ENCODE data around the gene FCRLB. TPM values are rescaled to one million over a fixed set of nuclear protein-coding genes. Genes with fewer than 3 reads are reported as not detected.

FCRLB gene
- total and polyA plus RNA-seq, 2 experiments from 2014 or later: 0.37 to 0.56 TPM

- Histone ChIP-seq H3K27ac (ENCODE audit: low read depth) (peak within 1 kb of the TSS; percentile 93), H4K20me1 (replicated peaks; ENCODE audit: insufficient read depth) (peaks cover 34% of the 10 kb centered on the region), H3K27me3 (ENCODE audit: insufficient read depth) (no peaks in the 10 kb centered on the region), H3F3A (replicated peaks; ENCODE audit: low read depth) (no peaks in the 10 kb centered on the region), H3K4me3 (peak within 1 kb of the TSS; percentile 82), H3K4me2 (peak within 1 kb of the TSS; percentile 72), H3K4me1 (ENCODE audit: insufficient read depth) (peaks cover 12% of the 10 kb centered on the region), H2AFZ (peak within 1 kb of the TSS; percentile 60), H3K9me2 (ENCODE audit: insufficient read depth) (no peaks in the 10 kb centered on the region), H3K79me2 (replicated peaks; ENCODE audit: insufficient read depth) (peaks cover 17% of the 10 kb centered on the region), H3K36me3 (ENCODE audit: insufficient read depth) (peaks cover 30% of the 10 kb centered on the region; the same call in 1 of the 2 replicates)
- H3K27me3 Mint-ChIP-seq (ENCODE audit: insufficient read depth, low read depth, poor library complexity): peaks cover 3% of the 10 kb centered on the region
- DNase-seq (ENCODE audit: low spot score) (peak; percentile 97), ATAC-seq (peak; percentile 96)
- peak within 1 kb of the TSS; percentile 99 for H3K27ac Mint-ChIP-seq
- H3K4me3 Mint-ChIP-seq: peak within 1 kb of the TSS; percentile 99
- TF ChIP-seq ZNF114 (CRISPR knock-in tag; IDR thresholded peaks at IDR 0.05): no peak
- no peak for TF ChIP-seq NANOG (IDR thresholded peaks at IDR 0.05; ENCODE audit: borderline replicate concordance)
- TF ChIP-seq POLR2AphosphoS5 (IDR thresholded peaks at IDR 0.05; ENCODE audit: low read depth): peak; percentile 91
- no peak for TF ChIP-seq JUNB (IDR thresholded peaks at IDR 0.05; ENCODE audit: unreplicated experiment)
- TF ChIP-seq CREB1 (CRISPR knock-in tag; IDR thresholded peaks at IDR 0.05; ENCODE audit: low read depth): peak; percentile 45; the same call in 1 of the 2 replicates
- no peak for TF ChIP-seq EZH2phosphoT487 (IDR thresholded peaks at IDR 0.05; ENCODE audit: unreplicated experiment)
- TF ChIP-seq, protein P1, sequence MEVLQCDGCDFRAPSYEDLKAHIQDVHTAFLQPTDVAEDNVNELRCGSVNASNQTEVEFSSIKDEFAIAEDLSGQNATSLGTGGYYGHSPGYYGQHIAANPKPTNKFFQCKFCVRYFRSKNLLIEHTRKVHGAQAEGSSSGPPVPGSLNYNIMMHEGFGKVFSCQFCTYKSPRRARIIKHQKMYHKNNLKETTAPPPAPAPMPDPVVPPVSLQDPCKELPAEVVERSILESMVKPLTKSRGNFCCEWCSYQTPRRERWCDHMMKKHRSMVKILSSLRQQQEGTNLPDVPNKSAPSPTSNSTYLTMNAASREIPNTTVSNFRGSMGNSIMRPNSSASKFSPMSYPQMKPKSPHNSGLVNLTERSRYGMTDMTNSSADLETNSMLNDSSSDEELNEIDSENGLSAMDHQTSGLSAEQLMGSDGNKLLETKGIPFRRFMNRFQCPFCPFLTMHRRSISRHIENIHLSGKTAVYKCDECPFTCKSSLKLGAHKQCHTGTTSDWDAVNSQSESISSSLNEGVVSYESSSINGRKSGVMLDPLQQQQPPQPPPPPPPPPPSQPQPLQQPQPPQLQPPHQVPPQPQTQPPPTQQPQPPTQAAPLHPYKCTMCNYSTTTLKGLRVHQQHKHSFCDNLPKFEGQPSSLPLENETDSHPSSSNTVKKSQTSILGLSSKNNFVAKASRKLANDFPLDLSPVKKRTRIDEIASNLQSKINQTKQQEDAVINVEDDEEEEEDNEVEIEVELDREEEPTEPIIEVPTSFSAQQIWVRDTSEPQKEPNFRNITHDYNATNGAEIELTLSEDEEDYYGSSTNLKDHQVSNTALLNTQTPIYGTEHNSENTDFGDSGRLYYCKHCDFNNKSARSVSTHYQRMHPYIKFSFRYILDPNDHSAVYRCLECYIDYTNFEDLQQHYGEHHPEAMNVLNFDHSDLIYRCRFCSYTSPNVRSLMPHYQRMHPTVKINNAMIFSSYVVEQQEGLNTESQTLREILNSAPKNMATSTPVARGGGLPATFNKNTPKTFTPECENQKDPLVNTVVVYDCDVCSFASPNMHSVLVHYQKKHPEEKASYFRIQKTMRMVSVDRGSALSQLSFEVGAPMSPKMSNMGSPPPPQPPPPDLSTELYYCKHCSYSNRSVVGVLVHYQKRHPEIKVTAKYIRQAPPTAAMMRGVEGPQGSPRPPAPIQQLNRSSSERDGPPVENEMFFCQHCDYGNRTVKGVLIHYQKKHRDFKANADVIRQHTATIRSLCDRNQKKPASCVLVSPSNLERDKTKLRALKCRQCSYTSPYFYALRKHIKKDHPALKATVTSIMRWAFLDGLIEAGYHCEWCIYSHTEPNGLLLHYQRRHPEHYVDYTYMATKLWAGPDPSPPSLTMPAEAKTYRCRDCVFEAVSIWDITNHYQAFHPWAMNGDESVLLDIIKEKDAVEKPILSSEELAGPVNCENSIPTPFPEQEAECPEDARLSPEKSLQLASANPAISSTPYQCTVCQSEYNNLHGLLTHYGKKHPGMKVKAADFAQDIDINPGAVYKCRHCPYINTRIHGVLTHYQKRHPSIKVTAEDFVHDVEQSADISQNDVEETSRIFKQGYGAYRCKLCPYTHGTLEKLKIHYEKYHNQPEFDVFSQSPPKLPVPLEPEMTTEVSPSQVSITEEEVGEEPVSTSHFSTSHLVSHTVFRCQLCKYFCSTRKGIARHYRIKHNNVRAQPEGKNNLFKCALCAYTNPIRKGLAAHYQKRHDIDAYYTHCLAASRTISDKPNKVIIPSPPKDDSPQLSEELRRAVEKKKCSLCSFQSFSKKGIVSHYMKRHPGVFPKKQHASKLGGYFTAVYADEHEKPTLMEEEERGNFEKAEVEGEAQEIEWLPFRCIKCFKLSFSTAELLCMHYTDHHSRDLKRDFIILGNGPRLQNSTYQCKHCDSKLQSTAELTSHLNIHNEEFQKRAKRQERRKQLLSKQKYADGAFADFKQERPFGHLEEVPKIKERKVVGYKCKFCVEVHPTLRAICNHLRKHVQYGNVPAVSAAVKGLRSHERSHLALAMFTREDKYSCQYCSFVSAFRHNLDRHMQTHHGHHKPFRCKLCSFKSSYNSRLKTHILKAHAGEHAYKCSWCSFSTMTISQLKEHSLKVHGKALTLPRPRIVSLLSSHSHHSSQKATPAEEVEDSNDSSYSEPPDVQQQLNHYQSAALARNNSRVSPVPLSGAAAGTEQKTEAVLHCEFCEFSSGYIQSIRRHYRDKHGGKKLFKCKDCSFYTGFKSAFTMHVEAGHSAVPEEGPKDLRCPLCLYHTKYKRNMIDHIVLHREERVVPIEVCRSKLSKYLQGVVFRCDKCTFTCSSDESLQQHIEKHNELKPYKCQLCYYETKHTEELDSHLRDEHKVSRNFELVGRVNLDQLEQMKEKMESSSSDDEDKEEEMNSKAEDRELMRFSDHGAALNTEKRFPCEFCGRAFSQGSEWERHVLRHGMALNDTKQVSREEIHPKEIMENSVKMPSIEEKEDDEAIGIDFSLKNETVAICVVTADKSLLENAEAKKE (CRISPR knock-in tag; IDR thresholded peaks at IDR 0.05): no peak
- no peak for TF ChIP-seq STAT1 (IDR thresholded peaks at IDR 0.05; ENCODE audit: unreplicated experiment)
- no peak for TF ChIP-seq EZH2 (IDR thresholded peaks at IDR 0.05; ENCODE audit: low read depth, unreplicated experiment)
- no peak for TF ChIP-seq ZNF331 (CRISPR knock-in tag; IDR thresholded peaks at IDR 0.05; ENCODE audit: low read depth)
- peak in 1 of 2 experiments; percentile 35; a peak in 1 of 4 replicates for TF ChIP-seq CTCF (conservative IDR thresholded peaks at IDR 0.05; ENCODE audit: low read depth in 2 of 2)
- TF ChIP-seq, protein P2, sequence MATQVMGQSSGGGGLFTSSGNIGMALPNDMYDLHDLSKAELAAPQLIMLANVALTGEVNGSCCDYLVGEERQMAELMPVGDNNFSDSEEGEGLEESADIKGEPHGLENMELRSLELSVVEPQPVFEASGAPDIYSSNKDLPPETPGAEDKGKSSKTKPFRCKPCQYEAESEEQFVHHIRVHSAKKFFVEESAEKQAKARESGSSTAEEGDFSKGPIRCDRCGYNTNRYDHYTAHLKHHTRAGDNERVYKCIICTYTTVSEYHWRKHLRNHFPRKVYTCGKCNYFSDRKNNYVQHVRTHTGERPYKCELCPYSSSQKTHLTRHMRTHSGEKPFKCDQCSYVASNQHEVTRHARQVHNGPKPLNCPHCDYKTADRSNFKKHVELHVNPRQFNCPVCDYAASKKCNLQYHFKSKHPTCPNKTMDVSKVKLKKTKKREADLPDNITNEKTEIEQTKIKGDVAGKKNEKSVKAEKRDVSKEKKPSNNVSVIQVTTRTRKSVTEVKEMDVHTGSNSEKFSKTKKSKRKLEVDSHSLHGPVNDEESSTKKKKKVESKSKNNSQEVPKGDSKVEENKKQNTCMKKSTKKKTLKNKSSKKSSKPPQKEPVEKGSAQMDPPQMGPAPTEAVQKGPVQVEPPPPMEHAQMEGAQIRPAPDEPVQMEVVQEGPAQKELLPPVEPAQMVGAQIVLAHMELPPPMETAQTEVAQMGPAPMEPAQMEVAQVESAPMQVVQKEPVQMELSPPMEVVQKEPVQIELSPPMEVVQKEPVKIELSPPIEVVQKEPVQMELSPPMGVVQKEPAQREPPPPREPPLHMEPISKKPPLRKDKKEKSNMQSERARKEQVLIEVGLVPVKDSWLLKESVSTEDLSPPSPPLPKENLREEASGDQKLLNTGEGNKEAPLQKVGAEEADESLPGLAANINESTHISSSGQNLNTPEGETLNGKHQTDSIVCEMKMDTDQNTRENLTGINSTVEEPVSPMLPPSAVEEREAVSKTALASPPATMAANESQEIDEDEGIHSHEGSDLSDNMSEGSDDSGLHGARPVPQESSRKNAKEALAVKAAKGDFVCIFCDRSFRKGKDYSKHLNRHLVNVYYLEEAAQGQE (IDR thresholded peaks at IDR 0.05; ENCODE audit: unreplicated experiment): no peak
- TF ChIP-seq, protein P3, sequence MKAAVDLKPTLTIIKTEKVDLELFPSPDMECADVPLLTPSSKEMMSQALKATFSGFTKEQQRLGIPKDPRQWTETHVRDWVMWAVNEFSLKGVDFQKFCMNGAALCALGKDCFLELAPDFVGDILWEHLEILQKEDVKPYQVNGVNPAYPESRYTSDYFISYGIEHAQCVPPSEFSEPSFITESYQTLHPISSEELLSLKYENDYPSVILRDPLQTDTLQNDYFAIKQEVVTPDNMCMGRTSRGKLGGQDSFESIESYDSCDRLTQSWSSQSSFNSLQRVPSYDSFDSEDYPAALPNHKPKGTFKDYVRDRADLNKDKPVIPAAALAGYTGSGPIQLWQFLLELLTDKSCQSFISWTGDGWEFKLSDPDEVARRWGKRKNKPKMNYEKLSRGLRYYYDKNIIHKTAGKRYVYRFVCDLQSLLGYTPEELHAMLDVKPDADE (IDR thresholded peaks at IDR 0.05): peak; percentile 61; the same call in 1 of the 2 replicates
- H3K4me1 Mint-ChIP-seq: peaks cover 13% of the 10 kb centered on the region; the same call in 2 of the 3 replicates
- H3K36me3 Mint-ChIP-seq (ENCODE audit: low read depth): peaks cover 41% of the 10 kb centered on the region
- H3K9me3 Mint-ChIP-seq: peaks cover 3% of the 10 kb centered on the region; the same call in 2 of the 3 replicates
Measured at GRCh38 chr1:161749509-161750407, 28.4 kb downstream of the FCRLB start, which contains the start of gene DUSP12. TSS of gene DUSP12 (plus strand) at chr1:161749786. CDS start at chr1:161749802, 16 bp downstream.

All from GM23338 (cell line).